Nephron (organoid): Measurements from ENCODE around the gene TM4SF4.

Experiments
- H3K27ac Mint-ChIP-seq, 3 experiments: 2 replicates each; pipeline ENCODE4 v1.8.0; 2020; ENCODE audit warnings: mixed read lengths in 3 of 3, mild to moderate bottlenecking in 2 of 3, moderate library complexity in 1 of 3
- H3K27me3 Mint-ChIP-seq: 2 replicates; pipeline ENCODE4 v1.8.0; 2021; ENCODE audit warnings: low read depth, mild to moderate bottlenecking, moderate library complexity, mixed read lengths
- H3K36me3 Mint-ChIP-seq: 2 replicates; pipeline ENCODE4 v1.8.0; 2020; ENCODE audit warnings: low read depth, mixed read lengths
- H3K4me1 Mint-ChIP-seq: 2 replicates; pipeline ENCODE4 v1.8.0; 2020; ENCODE audit warnings: mixed read lengths
- H3K4me3 Mint-ChIP-seq, 3 experiments: 2 replicates each; pipeline ENCODE4 v1.8.0; 2020; ENCODE audit warnings: mild to moderate bottlenecking in 3 of 3, mixed read lengths in 3 of 3, moderate library complexity in 2 of 3
- H3K9me3 Mint-ChIP-seq: 2 replicates; pipeline ENCODE4 v1.8.0; 2020; ENCODE audit warnings: mixed read lengths
- TF ChIP-seq, protein P1 (sequence below), 3 experiments: fragments of 200-600 bp; sonication (generic); IDR thresholded peaks; one replicate each; pipeline ENCODE4 v1.5.0; 2021; ENCODE audit warnings: antibody characterized with exemption in 3 of 3; ENCODE audit not compliant: unreplicated experiment in 3 of 3

Gene TM4SF4

DNA sequence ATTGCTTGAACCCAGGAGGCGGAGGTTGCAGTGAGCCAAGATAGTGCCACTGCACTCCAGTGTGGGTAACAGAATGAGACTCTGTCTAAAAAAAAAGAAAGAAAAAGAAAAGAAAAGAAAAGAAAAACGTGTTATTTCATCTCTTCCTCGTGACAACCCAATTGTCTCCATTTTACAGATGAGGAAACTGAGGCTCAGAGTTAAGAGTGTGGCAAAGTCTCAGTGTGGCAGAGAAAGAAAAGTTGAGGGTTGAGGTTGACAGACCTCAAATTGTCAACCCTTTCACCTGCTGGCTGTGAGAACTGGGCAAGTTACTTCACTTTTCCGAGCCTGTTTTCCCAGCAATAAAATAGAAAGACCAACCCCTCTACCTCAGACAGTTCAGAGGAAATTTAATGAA is 59.6 kb downstream of the TM4SF4 start:
- TF ChIP-seq, protein P1, sequence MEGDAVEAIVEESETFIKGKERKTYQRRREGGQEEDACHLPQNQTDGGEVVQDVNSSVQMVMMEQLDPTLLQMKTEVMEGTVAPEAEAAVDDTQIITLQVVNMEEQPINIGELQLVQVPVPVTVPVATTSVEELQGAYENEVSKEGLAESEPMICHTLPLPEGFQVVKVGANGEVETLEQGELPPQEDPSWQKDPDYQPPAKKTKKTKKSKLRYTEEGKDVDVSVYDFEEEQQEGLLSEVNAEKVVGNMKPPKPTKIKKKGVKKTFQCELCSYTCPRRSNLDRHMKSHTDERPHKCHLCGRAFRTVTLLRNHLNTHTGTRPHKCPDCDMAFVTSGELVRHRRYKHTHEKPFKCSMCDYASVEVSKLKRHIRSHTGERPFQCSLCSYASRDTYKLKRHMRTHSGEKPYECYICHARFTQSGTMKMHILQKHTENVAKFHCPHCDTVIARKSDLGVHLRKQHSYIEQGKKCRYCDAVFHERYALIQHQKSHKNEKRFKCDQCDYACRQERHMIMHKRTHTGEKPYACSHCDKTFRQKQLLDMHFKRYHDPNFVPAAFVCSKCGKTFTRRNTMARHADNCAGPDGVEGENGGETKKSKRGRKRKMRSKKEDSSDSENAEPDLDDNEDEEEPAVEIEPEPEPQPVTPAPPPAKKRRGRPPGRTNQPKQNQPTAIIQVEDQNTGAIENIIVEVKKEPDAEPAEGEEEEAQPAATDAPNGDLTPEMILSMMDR (IDR thresholded peaks at IDR 0.05; ENCODE audit: unreplicated experiment in 3 of 3): no peak
- Mint-ChIP-seq H3K4me3 (no peak overlapping the region), H3K27ac (peak overlapping the region; percentile 86 to 96 (median 95)), H3K27me3 (no peaks in the 10 kb centered on the region), H3K36me3 (peaks cover 3% of the 10 kb centered on the region), H3K9me3 (no peaks in the 10 kb centered on the region), H3K4me1 (peaks cover 75% of the 10 kb centered on the region)

DNA sequence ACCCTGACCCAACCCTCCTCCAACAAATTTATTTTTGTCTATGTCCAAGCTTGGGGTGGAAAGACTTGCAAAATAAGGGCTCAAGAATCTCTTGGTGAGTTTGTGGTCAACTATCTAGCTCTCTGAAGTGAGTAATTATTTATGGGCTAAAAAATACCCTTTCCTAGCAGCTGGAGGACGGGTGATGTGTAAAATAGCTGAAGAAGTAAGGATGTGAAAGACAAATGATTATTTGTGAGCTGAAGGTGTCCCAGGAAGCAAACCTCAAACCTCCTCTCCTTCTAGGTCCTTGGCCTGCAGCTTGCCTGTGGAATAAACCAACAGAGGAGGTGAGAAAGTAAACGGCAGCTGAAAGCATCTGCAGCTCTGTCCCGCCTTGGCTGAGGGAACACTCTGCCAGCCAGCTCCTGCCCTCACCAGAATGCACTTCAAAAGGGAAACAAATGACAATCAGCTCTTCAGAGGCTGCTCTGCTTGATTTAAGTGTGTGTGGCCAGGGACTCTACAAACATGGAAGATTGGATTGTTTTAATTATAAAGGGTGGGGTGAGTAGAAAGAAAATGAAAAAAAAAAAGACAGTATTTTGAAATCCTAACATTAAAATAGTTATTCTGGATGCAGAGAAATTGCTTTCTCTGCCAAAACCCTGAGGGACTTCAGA is 60.3 kb downstream of the TM4SF4 start:
- Mint-ChIP-seq H3K4me3 (peak overlapping the region in 2 of 3 experiments; percentile 39 to 46), H3K9me3 (no peaks in the 10 kb centered on the region), H3K36me3 (peaks cover 3% of the 10 kb centered on the region), H3K4me1 (peaks cover 81% of the 10 kb centered on the region), H3K27me3 (no peaks in the 10 kb centered on the region), H3K27ac (peak overlapping the region; percentile 86 to 96 (median 95))
- TF ChIP-seq, protein P1 (IDR thresholded peaks at IDR 0.05; ENCODE audit: unreplicated experiment in 3 of 3): no peak

DNA sequence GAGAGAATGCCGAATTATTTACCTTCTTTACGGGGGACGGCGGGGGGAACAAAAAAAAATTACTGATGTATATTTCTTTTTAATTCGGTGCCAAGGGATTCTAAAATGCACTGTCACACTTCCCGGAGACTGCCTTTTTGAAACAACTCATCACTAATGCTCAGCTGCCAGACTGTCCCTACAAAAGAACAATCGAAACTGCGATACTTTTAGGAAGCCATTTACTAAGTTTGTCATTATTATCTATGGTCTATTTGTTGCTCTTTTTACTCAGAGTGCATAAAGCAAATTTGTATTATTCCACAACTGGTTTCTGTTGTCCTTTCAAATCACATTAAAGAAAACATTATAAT is 60.8 kb downstream of the TM4SF4 start:
- TF ChIP-seq, protein P1 (IDR thresholded peaks at IDR 0.05; ENCODE audit: unreplicated experiment in 3 of 3): no peak
- Mint-ChIP-seq H3K4me3 (peak overlapping the region in 2 of 3 experiments; percentile 39 to 46), H3K9me3 (no peaks in the 10 kb centered on the region), H3K27ac (peak overlapping the region; percentile 86 to 96 (median 95)), H3K27me3 (no peaks in the 10 kb centered on the region), H3K36me3 (peaks cover 3% of the 10 kb centered on the region), H3K4me1 (peaks cover 86% of the 10 kb centered on the region)

DNA sequence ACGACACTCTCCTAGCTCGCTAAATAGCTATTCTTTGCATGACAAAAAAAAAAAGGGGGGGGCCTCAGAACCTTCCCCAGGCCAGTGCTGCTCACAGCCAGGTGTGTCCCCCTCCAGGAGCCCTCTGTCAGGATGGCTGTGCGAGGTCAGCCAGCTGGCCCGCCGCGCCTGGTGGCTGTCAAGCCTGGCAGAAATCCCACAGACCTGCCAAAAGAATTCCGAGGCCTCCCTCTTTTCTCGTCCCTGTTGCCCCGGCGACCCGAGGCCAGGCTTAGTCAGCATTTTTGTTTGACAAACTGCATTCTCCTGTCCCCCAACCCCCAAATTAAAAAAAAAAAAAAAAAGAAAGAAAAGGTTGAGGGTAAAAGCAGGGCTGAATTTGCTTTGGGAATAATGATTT is 61.9 kb downstream of the TM4SF4 start:
- Mint-ChIP-seq H3K27ac (peak overlapping the region; percentile 86 to 96 (median 95)), H3K4me1 (peaks cover 87% of the 10 kb centered on the region), H3K9me3 (no peaks in the 10 kb centered on the region), H3K4me3 (peak overlapping the region; percentile 41 to 59 (median 51)), H3K27me3 (no peaks in the 10 kb centered on the region), H3K36me3 (peaks cover 9% of the 10 kb centered on the region)
- TF ChIP-seq, protein P1 (IDR thresholded peaks at IDR 0.05; ENCODE audit: unreplicated experiment in 3 of 3): no peak

DNA sequence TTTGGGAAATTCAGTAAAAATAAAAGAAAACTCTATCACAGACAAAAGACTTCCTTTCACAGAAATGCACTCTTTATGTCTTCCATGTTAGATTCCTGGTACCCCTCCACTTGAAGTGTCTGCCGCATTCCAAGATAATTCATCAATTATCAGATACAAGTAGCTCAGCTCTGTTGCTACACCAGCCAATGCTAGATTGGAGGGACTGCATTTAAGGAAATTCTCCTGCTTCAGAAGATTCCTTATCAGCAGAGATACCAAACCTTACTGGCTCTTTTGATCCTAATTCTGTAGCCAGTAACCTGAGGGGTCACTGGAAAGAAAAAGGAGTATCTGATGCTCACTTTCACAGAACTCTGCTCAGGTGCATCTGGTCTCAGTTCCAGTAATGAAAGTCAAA is 63.9 kb downstream of the TM4SF4 start:
- peaks cover 84% of the 10 kb centered on the region for H3K4me1 Mint-ChIP-seq
- H3K36me3 Mint-ChIP-seq: peaks cover 24% of the 10 kb centered on the region
- TF ChIP-seq, protein P1 (IDR thresholded peaks at IDR 0.05; ENCODE audit: unreplicated experiment in 3 of 3): no peak
- no peak overlapping the region for H3K4me3 Mint-ChIP-seq
- H3K9me3 Mint-ChIP-seq: no peaks in the 10 kb centered on the region
- no peaks in the 10 kb centered on the region for H3K27me3 Mint-ChIP-seq
- H3K27ac Mint-ChIP-seq: no peak overlapping the region

DNA sequence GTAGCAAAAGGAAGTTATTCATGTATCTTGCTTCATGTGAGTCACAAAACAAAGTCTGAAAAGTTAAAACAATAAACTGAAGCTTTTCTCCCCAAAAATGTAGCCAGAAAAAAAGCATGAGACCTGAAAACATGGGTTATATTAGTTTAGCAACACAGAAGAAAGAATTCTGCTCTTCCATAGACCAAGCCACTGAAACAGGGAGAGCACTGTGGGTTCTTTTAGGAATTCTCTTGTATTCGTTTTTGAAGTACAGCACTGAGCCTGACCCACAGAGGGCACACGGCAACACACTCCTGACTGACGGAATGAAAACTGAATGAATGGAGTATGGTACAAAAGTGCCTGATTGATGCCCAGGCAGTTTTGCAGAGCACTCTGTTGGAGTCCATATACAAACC is 66.6 kb downstream of the TM4SF4 start:
- Mint-ChIP-seq H3K4me1 (peaks cover 74% of the 10 kb centered on the region), H3K4me3 (peak overlapping the region in 1 of 3 experiments; percentile 31), H3K9me3 (no peaks in the 10 kb centered on the region), H3K27ac (peak overlapping the region; percentile 73 to 96 (median 83)), H3K27me3 (no peaks in the 10 kb centered on the region), H3K36me3 (peaks cover 23% of the 10 kb centered on the region)
- TF ChIP-seq, protein P1 (IDR thresholded peaks at IDR 0.05; ENCODE audit: unreplicated experiment in 3 of 3): no peak
